ENCODE results near the gene RANGAP1.
"Not testable (repeated sequence)": the region's sequence is repeated elsewhere in the genome, so short reads cannot be mapped to it uniquely, and the experiment has no call there.

The RANGAP1 gene

GRCh38 chr22:41267958-41268357, 18.0 kb downstream of the RANGAP1 start:
- no peaks in the 10 kb centered on the region for H3K27me3 ChIP-seq (ENCODE audit: control insufficient read depth, insufficient read depth, low read length)
- H3K4me1 ChIP-seq (ENCODE audit: control insufficient read depth, insufficient read depth, low read length) = no peaks in the 10 kb centered on the region
- no peak overlapping the region for H3K9ac ChIP-seq (ENCODE audit: low read length)
- H3K36me3 ChIP-seq (ENCODE audit: control insufficient read depth, insufficient read depth, low read length) = peaks cover 10% of the 10 kb centered on the region
- no peaks in the 10 kb centered on the region for H3K9me3 ChIP-seq (ENCODE audit: control insufficient read depth, low read length)
- no peak overlapping the region for H3K4me3 ChIP-seq (ENCODE audit: low read length)

- Histone ChIP-seq H3K9ac (ENCODE audit: low read length) (no peak overlapping the region), H3K4me1 (ENCODE audit: control insufficient read depth, insufficient read depth, low read length) (no peaks in the 10 kb centered on the region), H3K4me3 (ENCODE audit: low read length) (no peak overlapping the region), H3K9me3 (ENCODE audit: control insufficient read depth, low read length) (no peaks in the 10 kb centered on the region), H3K27me3 (ENCODE audit: control insufficient read depth, insufficient read depth, low read length) (no peaks in the 10 kb centered on the region), H3K36me3 (ENCODE audit: control insufficient read depth, insufficient read depth, low read length) (peaks cover 20% of the 10 kb centered on the region)
These were observed 21.5 kb downstream of the RANGAP1 start for GRCh38 chr22:41264408-41264941.

GRCh38 chr22:41263704-41264103, 22.3 kb downstream of the RANGAP1 start:
- Histone ChIP-seq H3K9ac (ENCODE audit: low read length) (no peak overlapping the region), H3K9me3 (ENCODE audit: control insufficient read depth, low read length) (no peaks in the 10 kb centered on the region)

GRCh38 chr22:41262250-41262765, 23.7 kb downstream of the RANGAP1 start:
- no peak overlapping the region for H3K9ac ChIP-seq (ENCODE audit: low read length)
- H3K9me3 ChIP-seq (ENCODE audit: control insufficient read depth, low read length) = no peaks in the 10 kb centered on the region
- no peaks in the 10 kb centered on the region for H3K4me1 ChIP-seq (ENCODE audit: control insufficient read depth, insufficient read depth, low read length)
- peaks cover 31% of the 10 kb centered on the region for H3K36me3 ChIP-seq (ENCODE audit: control insufficient read depth, insufficient read depth, low read length)
- H3K27me3 ChIP-seq (ENCODE audit: control insufficient read depth, insufficient read depth, low read length) = no peaks in the 10 kb centered on the region
- H3K4me3 ChIP-seq (ENCODE audit: low read length) = no peak overlapping the region

More at GRCh38 chr22:41263704-41264103, 22.3 kb downstream of the RANGAP1 start:
- Histone ChIP-seq H3K4me3 (ENCODE audit: low read length) (no peak overlapping the region), H3K4me1 (ENCODE audit: control insufficient read depth, insufficient read depth, low read length) (no peaks in the 10 kb centered on the region), H3K36me3 (ENCODE audit: control insufficient read depth, insufficient read depth, low read length) (peaks cover 23% of the 10 kb centered on the region), H3K27me3 (ENCODE audit: control insufficient read depth, insufficient read depth, low read length) (no peaks in the 10 kb centered on the region)

- Histone ChIP-seq H3K4me3 (ENCODE audit: low read length) (no peak overlapping the region), H3K9ac (ENCODE audit: low read length) (no peak overlapping the region), H3K27me3 (ENCODE audit: control insufficient read depth, insufficient read depth, low read length) (no peaks in the 10 kb centered on the region), H3K4me1 (ENCODE audit: control insufficient read depth, insufficient read depth, low read length) (no peaks in the 10 kb centered on the region), H3K9me3 (ENCODE audit: control insufficient read depth, low read length) (no peaks in the 10 kb centered on the region), H3K36me3 (ENCODE audit: control insufficient read depth, insufficient read depth, low read length) (peaks cover 32% of the 10 kb centered on the region)
These were observed 24.3 kb downstream of the RANGAP1 start for GRCh38 chr22:41261541-41262249.

GRCh38 chr22:41260871-41261270, 25.1 kb downstream of the RANGAP1 start:
- Histone ChIP-seq H3K27me3 (ENCODE audit: control insufficient read depth, insufficient read depth, low read length) (no peaks in the 10 kb centered on the region), H3K4me3 (ENCODE audit: low read length) (no peak overlapping the region), H3K36me3 (ENCODE audit: control insufficient read depth, insufficient read depth, low read length) (peaks cover 28% of the 10 kb centered on the region), H3K4me1 (ENCODE audit: control insufficient read depth, insufficient read depth, low read length) (no peaks in the 10 kb centered on the region), H3K9ac (ENCODE audit: low read length) (no peak overlapping the region), H3K9me3 (ENCODE audit: control insufficient read depth, low read length) (no peaks in the 10 kb centered on the region)

- H3K36me3 ChIP-seq (ENCODE audit: control insufficient read depth, insufficient read depth, low read length) = peaks cover 28% of the 10 kb centered on the region
- not testable (repeated sequence) for H3K9me3 ChIP-seq (ENCODE audit: control insufficient read depth, low read length); H3K9ac ChIP-seq (ENCODE audit: low read length); H3K4me3 ChIP-seq (ENCODE audit: low read length); H3K27me3 ChIP-seq (ENCODE audit: control insufficient read depth, insufficient read depth, low read length); H3K4me1 ChIP-seq (ENCODE audit: control insufficient read depth, insufficient read depth, low read length)
These were observed 26.2 kb downstream of the RANGAP1 start for GRCh38 chr22:41259756-41260155.

- H3K4me1 ChIP-seq (ENCODE audit: control insufficient read depth, insufficient read depth, low read length) = no peaks in the 10 kb centered on the region
- H3K36me3 ChIP-seq (ENCODE audit: control insufficient read depth, insufficient read depth, low read length) = peaks cover 28% of the 10 kb centered on the region
- no peak overlapping the region for H3K4me3 ChIP-seq (ENCODE audit: low read length)
- no peaks in the 10 kb centered on the region for H3K27me3 ChIP-seq (ENCODE audit: control insufficient read depth, insufficient read depth, low read length)
- no peak overlapping the region for H3K9ac ChIP-seq (ENCODE audit: low read length)
- no peaks in the 10 kb centered on the region for H3K9me3 ChIP-seq (ENCODE audit: control insufficient read depth, low read length)
These were observed 28.3 kb downstream of the RANGAP1 start for GRCh38 chr22:41257696-41258095.

- Histone ChIP-seq H3K36me3 (ENCODE audit: control insufficient read depth, insufficient read depth, low read length) (peaks cover 26% of the 10 kb centered on the region), H3K4me3 (ENCODE audit: low read length) (no peak overlapping the region), H3K9me3 (ENCODE audit: control insufficient read depth, low read length) (no peaks in the 10 kb centered on the region), H3K27me3 (ENCODE audit: control insufficient read depth, insufficient read depth, low read length) (no peaks in the 10 kb centered on the region), H3K4me1 (ENCODE audit: control insufficient read depth, insufficient read depth, low read length) (no peaks in the 10 kb centered on the region), H3K9ac (ENCODE audit: low read length) (no peak overlapping the region)
These were observed 29.4 kb downstream of the RANGAP1 start for GRCh38 chr22:41256254-41257253.

GRCh38 chr22:41254230-41254629, 31.8 kb downstream of the RANGAP1 start:
- Histone ChIP-seq H3K9ac (ENCODE audit: low read length) (no peak overlapping the region), H3K27me3 (ENCODE audit: control insufficient read depth, insufficient read depth, low read length) (no peaks in the 10 kb centered on the region), H3K4me1 (ENCODE audit: control insufficient read depth, insufficient read depth, low read length) (no peaks in the 10 kb centered on the region), H3K36me3 (ENCODE audit: control insufficient read depth, insufficient read depth, low read length) (peaks cover 34% of the 10 kb centered on the region), H3K4me3 (ENCODE audit: low read length) (no peak overlapping the region), H3K9me3 (ENCODE audit: control insufficient read depth, low read length) (no peaks in the 10 kb centered on the region)

- H3K9ac ChIP-seq (ENCODE audit: low read length) = no peak overlapping the region
- no peaks in the 10 kb centered on the region for H3K27me3 ChIP-seq (ENCODE audit: control insufficient read depth, insufficient read depth, low read length)
- H3K9me3 ChIP-seq (ENCODE audit: control insufficient read depth, low read length) = no peaks in the 10 kb centered on the region
- H3K4me1 ChIP-seq (ENCODE audit: control insufficient read depth, insufficient read depth, low read length) = no peaks in the 10 kb centered on the region
- H3K4me3 ChIP-seq (ENCODE audit: low read length) = no peak overlapping the region
- peaks cover 23% of the 10 kb centered on the region for H3K36me3 ChIP-seq (ENCODE audit: control insufficient read depth, insufficient read depth, low read length)
These were observed 33.6 kb downstream of the RANGAP1 start for GRCh38 chr22:41252365-41252764.

GRCh38 chr22:41250127-41250526, 35.9 kb downstream of the RANGAP1 start:
- Histone ChIP-seq H3K4me1 (ENCODE audit: control insufficient read depth, insufficient read depth, low read length) (no peaks in the 10 kb centered on the region), H3K36me3 (ENCODE audit: control insufficient read depth, insufficient read depth, low read length) (peaks cover 21% of the 10 kb centered on the region), H3K9ac (ENCODE audit: low read length) (no peak overlapping the region), H3K9me3 (ENCODE audit: control insufficient read depth, low read length) (no peaks in the 10 kb centered on the region), H3K4me3 (ENCODE audit: low read length) (no peak overlapping the region), H3K27me3 (ENCODE audit: control insufficient read depth, insufficient read depth, low read length) (no peaks in the 10 kb centered on the region)
